GM18502 (cell line): ENCODE data around the gene SUPT3H.
"Not testable (repeated sequence)": the region's sequence is repeated elsewhere in the genome, so short reads cannot be mapped to it uniquely, and the experiment has no call there.

Experiments
- ATAC-seq: cut with Tn5 transposase; IDR thresholded peaks from one replicate; pipeline ENCODE4 v1.9.1; 2021; ENCODE audit warnings: mild to moderate bottlenecking; ENCODE audit not compliant: unreplicated experiment, poor library complexity

Gene SUPT3H

GRCh38 chr6:45076217-45076930 is 301.4 kb downstream of the SUPT3H start:
- no peak for ATAC-seq

GRCh38 chr6:45075246-45075645 is 302.5 kb downstream of the SUPT3H start:
- ATAC-seq = no peak

- ATAC-seq = no peak
These were observed 303.3 kb downstream of the SUPT3H start for GRCh38 chr6:45074439-45074838.

- no peak for ATAC-seq
These were observed 304.0 kb downstream of the SUPT3H start for GRCh38 chr6:45073771-45074170.

GRCh38 chr6:45072673-45073072 is 305.1 kb downstream of the SUPT3H start:
- ATAC-seq = no peak

GRCh38 chr6:45072016-45072415 is 305.7 kb downstream of the SUPT3H start:
- no peak for ATAC-seq

GRCh38 chr6:45069091-45069490 is 308.6 kb downstream of the SUPT3H start:
- ATAC-seq = no peak

GRCh38 chr6:45067446-45067845 is 310.3 kb downstream of the SUPT3H start:
- not testable (repeated sequence) for ATAC-seq

- not testable (repeated sequence) for ATAC-seq
These were observed 315.1 kb downstream of the SUPT3H start for GRCh38 chr6:45062659-45063058.

GRCh38 chr6:45057711-45058110 is 320.0 kb downstream of the SUPT3H start:
- ATAC-seq = no peak

GRCh38 chr6:45054610-45055009 is 323.1 kb downstream of the SUPT3H start:
- no peak for ATAC-seq

- no peak for ATAC-seq
These were observed 325.4 kb downstream of the SUPT3H start for GRCh38 chr6:45052325-45052724.

- no peak for ATAC-seq
These were observed 328.4 kb downstream of the SUPT3H start for GRCh38 chr6:45049188-45049843.

- ATAC-seq = no peak
These were observed 330.2 kb downstream of the SUPT3H start for GRCh38 chr6:45047573-45047972.

GRCh38 chr6:45045253-45045601 is 332.5 kb downstream of the SUPT3H start:
- no peak for ATAC-seq

- ATAC-seq = no peak
These were observed 333.1 kb downstream of the SUPT3H start for GRCh38 chr6:45044510-45045252.

GRCh38 chr6:45044086-45044485 is 333.6 kb downstream of the SUPT3H start:
- no peak for ATAC-seq

- ATAC-seq = not testable (repeated sequence)
These were observed 335.1 kb downstream of the SUPT3H start for GRCh38 chr6:45042673-45043072.

- no peak for ATAC-seq
These were observed 339.5 kb downstream of the SUPT3H start for GRCh38 chr6:45038226-45038625.

GRCh38 chr6:45036103-45036502 is 341.6 kb downstream of the SUPT3H start:
- no peak for ATAC-seq

- no peak for ATAC-seq
These were observed 345.3 kb downstream of the SUPT3H start for GRCh38 chr6:45032426-45032825.
